B cell (primary cell): ENCODE measurements around the gene CRYBA4. TPM values are rescaled to one million over a fixed set of nuclear protein-coding genes. Genes with fewer than 3 reads are reported as not detected.

Experiments
- ATAC-seq: fragments of 200-7000 bp; cut with Tn5 transposase; one replicate; pipeline ENCODE4 v1.10.0; 2021; ENCODE audit warnings: low read depth, mild to moderate bottlenecking, moderate number of reproducible peaks, moderate library complexity
- CTCF ChIA-PET: fragments of 350-600 bp; sonication (Branson Sonifier 250); formaldehyde crosslinking; loops from one replicate; lab custom pipeline; 2021; ENCODE audit warnings: antibody characterized with exemption, inconsistent platforms; lab: Charles Lee
- POLR2A ChIA-PET: fragments of 350-600 bp; sonication (Branson Sonifier 250); formaldehyde crosslinking; loops from one replicate; lab custom pipeline; 2021; ENCODE audit warnings: antibody characterized with exemption; lab: Charles Lee
- DNase-seq: peaks from one replicate; pipeline ENCODE4 v3.0.0; 2013
- H2AFZ ChIP-seq: 2 replicates; pipeline ENCODE4 v1.6.1; 2012; ENCODE audit warnings: mild to moderate bottlenecking, low read depth, low read length; ENCODE audit not compliant: insufficient read depth, poor library complexity, severe bottlenecking
- H3K27ac ChIP-seq, 2 donors: 1 replicate in 1 of 2; 2 replicates in 1 of 2; pipeline ENCODE4 v1.5.1; 2012 to 2013; ENCODE audit warnings: low read length in 2 of 2, mild to moderate bottlenecking in 2 of 2, moderate library complexity in 1 of 2
- H3K27me3 ChIP-seq, 4 experiments: fragments of 200-600 bp in 1 of 4; sonication (generic) in 1 of 4; replicated peaks in 1 of 4; 1 replicate in 2 of 4; 2 replicates in 2 of 4; pipeline versions ENCODE4 v1.6.1 to v1.7.0; 2013 to 2016; ENCODE audit warnings: low read length in 3 of 4, mild to moderate bottlenecking in 2 of 4, mixed read lengths in 1 of 4, moderate library complexity in 1 of 4; ENCODE audit not compliant: insufficient read depth in 4 of 4, control insufficient read depth in 3 of 4; ENCODE audit errors: control extremely low read depth in 1 of 4
- H3K36me3 ChIP-seq, 2 experiments: replicated peaks in 1 of 2; 1 replicate in 1 of 2; 2 replicates in 1 of 2; pipeline versions ENCODE4 v1.6.1 to v1.7.1; 2013; ENCODE audit warnings: low read length in 1 of 2; ENCODE audit not compliant: insufficient read depth in 2 of 2, control insufficient read depth in 1 of 2; ENCODE audit errors: control extremely low read depth in 1 of 2, extremely low read depth in 1 of 2
- H3K4me1 ChIP-seq, 2 donors: fragments of 200-600 bp in 1 of 2; sonication (generic) in 1 of 2; 1 replicate in 1 of 2; 2 replicates in 1 of 2; pipeline versions ENCODE4 v1.5.1 to v1.6.1; 2013 to 2017; ENCODE audit warnings: low read length in 2 of 2; ENCODE audit not compliant: control insufficient read depth in 2 of 2, insufficient read depth in 2 of 2
- H3K4me2 ChIP-seq: replicated peaks from 2 replicates; pipeline ENCODE3; 2012; ENCODE audit warnings: mild to moderate bottlenecking, low read depth, low read length; ENCODE audit not compliant: poor library complexity, severe bottlenecking
- H3K4me3 ChIP-seq, 5 experiments: fragments of 200-600 bp in 1 of 5; sonication (generic) in 1 of 5; 1 replicate in 3 of 5; 2 replicates in 2 of 5; pipeline versions ENCODE4 v1.5.1 to v1.7.0; 2011 to 2016; ENCODE audit warnings: low read length in 4 of 5, mild to moderate bottlenecking in 4 of 5, low read depth in 2 of 5, control low read depth in 1 of 5, moderate library complexity in 1 of 5; ENCODE audit not compliant: insufficient read depth in 1 of 5; ENCODE audit errors: control extremely low read depth in 1 of 5, extremely low read depth in 1 of 5
- H3K79me2 ChIP-seq: fragments of 200-600 bp; sonication (generic); one replicate; pipeline ENCODE4 v1.6.0; 2016; ENCODE audit warnings: low read length; ENCODE audit not compliant: control insufficient read depth, insufficient read depth
- H3K9ac ChIP-seq: fragments of 200-600 bp; sonication (generic); 2 replicates; pipeline ENCODE4 v1.6.1; 2017; ENCODE audit warnings: mild to moderate bottlenecking, low read length, moderate library complexity
- H3K9me3 ChIP-seq, 3 donors: one replicate each; pipeline versions ENCODE4 v1.6.1 to v1.7.1; 2013; ENCODE audit warnings: low read length in 2 of 3; ENCODE audit not compliant: control insufficient read depth in 2 of 3, insufficient read depth in 1 of 3; ENCODE audit errors: control extremely low read depth in 1 of 3
- H4K20me1 ChIP-seq: 2 replicates; pipeline ENCODE4 v1.6.0; 2012; ENCODE audit warnings: mild to moderate bottlenecking, low read length; ENCODE audit not compliant: insufficient read depth, control insufficient read depth, poor library complexity, severe bottlenecking
- H3K27ac Mint-ChIP-seq: one replicate; pipeline ENCODE4 v1.8.0; 2021; ENCODE audit warnings: mixed read lengths
- H3K27me3 Mint-ChIP-seq: one replicate; pipeline ENCODE4 v1.8.0; 2021; ENCODE audit warnings: mixed read lengths
- H3K4me1 Mint-ChIP-seq: one replicate; pipeline ENCODE4 v1.8.0; 2021; ENCODE audit warnings: mixed read lengths
- H3K4me3 Mint-ChIP-seq: one replicate; pipeline ENCODE4 v1.8.0; 2021; ENCODE audit warnings: mixed read lengths
- H3K9me3 Mint-ChIP-seq: one replicate; pipeline ENCODE4 v1.8.0; 2022; ENCODE audit warnings: mixed read lengths; ENCODE audit not compliant: insufficient read depth
- EZH2 ChIP-seq: IDR thresholded peaks from 2 replicates; pipeline ENCODE4 v1.6.1; 2012; ENCODE audit warnings: borderline replicate concordance, low read depth, mild to moderate bottlenecking, moderate library complexity, low read length; ENCODE audit not compliant: insufficient read depth, poor library complexity, severe bottlenecking
- WGBS: methylation state at CpG from one replicate; pipeline ENCODE4 v1.1.5; 2013; ENCODE audit warnings: missing lambda C conversion rate; ENCODE audit not compliant: insufficient coverage; 5-methylcytosine and 5-hydroxymethylcytosine counted together
- intact Hi-C: fragments of 100-400 bp; cut with micrococcal nuclease; formaldehyde crosslinking; loops from one replicate; pipeline ENCODE4 v1.10.0; 2022
- polyA plus RNA-seq: library from polyadenylated mRNA; depleted of rRNA; stranded (reverse); fragments of >200 nt; gene quantifications from 2 replicates; pipeline ENCODE4 v1.2.3, GENCODE V29; 2012
- total RNA-seq, 2 donors: library from RNA; stranded (reverse); fragments of 120-200 nt in 1 of 2; gene quantifications; 1 replicate in 1 of 2; 2 replicates in 1 of 2; pipeline versions ENCODE4 v1.2.3 to v1.2.4, GENCODE V29; 2013 to 2022
- TF ChIP-seq, protein P1 (sequence below): fragments of 200-600 bp; IDR thresholded peaks from one replicate; pipeline ENCODE4 v1.8.0; 2022; ENCODE audit warnings: antibody characterized with exemption, mild to moderate bottlenecking

The CRYBA4 gene
- total and polyA plus RNA-seq, 2 donors (not counting 1 experiment from before 2014, with no cell fraction given) = not detected

DNA sequence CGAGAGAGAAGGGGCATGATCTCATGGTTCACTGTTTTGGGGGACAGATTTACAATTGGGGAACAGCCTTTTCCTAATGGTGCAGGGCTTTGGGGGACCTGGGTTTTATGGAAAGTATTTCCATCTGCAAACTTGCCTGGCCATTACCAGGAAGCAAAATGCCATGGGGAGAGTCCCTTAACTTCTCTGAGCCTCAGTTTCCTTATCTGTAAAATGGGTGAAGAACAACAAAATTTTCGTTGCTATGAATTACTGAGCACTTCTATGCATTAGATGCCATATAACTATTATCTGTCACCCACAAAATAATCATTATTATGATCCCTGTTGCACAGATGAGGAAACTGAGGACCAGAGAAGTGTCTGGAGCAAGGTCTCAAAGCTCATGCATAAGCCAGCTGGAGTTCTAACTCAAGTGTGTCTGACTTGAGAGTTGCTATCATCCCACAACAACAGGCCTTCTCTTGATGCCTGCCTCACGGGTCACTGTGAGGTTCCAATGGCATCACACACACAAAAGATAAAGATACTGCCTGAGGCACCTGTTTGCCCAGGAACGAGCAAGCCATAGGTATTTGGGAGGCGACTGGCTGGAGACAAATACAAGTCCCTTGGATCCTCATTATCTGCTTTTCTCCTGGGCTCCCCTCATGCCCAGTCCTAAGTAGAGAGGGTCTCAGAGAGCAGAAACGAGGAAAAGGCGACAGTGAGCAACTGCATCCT, 47.6 kb upstream of the CRYBA4 start:
- POLR2A ChIA-PET = no interaction called here
- peaks cover 17 to 29% of the 10 kb centered on the region in 2 donors for H3K4me1 ChIP-seq
- Mint-ChIP-seq H3K9me3 (no peaks in the 10 kb centered on the region), H3K4me3 (no peak overlapping the region), H3K4me1 (peaks cover 56% of the 10 kb centered on the region), H3K27me3 (no peaks in the 10 kb centered on the region), H3K27ac (peak overlapping the region; percentile 70)
- no peaks in the 10 kb centered on the region for H3K36me3 ChIP-seq
- peak overlapping the region; percentile 52 for H2AFZ ChIP-seq
- no peaks in the 10 kb centered on the region for H3K9me3 ChIP-seq
- H3K27me3 ChIP-seq = no peaks in the 10 kb centered on the region
- TF ChIP-seq, protein P1, sequence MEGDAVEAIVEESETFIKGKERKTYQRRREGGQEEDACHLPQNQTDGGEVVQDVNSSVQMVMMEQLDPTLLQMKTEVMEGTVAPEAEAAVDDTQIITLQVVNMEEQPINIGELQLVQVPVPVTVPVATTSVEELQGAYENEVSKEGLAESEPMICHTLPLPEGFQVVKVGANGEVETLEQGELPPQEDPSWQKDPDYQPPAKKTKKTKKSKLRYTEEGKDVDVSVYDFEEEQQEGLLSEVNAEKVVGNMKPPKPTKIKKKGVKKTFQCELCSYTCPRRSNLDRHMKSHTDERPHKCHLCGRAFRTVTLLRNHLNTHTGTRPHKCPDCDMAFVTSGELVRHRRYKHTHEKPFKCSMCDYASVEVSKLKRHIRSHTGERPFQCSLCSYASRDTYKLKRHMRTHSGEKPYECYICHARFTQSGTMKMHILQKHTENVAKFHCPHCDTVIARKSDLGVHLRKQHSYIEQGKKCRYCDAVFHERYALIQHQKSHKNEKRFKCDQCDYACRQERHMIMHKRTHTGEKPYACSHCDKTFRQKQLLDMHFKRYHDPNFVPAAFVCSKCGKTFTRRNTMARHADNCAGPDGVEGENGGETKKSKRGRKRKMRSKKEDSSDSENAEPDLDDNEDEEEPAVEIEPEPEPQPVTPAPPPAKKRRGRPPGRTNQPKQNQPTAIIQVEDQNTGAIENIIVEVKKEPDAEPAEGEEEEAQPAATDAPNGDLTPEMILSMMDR = no peak
- no peak for TF ChIP-seq EZH2
- H3K4me3 ChIP-seq = no peak overlapping the region
- 71% methylated on average over 4 of the region's 7 CpGs for WGBS
- no peak for DNase-seq
- CTCF ChIA-PET = no interaction called here
- H3K4me2 ChIP-seq = peak overlapping the region; percentile 36
- peaks cover 42% of the 10 kb centered on the region for H3K79me2 ChIP-seq
- no peaks in the 10 kb centered on the region for H4K20me1 ChIP-seq
- H3K27ac ChIP-seq = peak overlapping the region in 1 of 2 donors; percentile 67
- intact Hi-C loops = no loop called here
- ATAC-seq = no peak
- no peak overlapping the region for H3K9ac ChIP-seq

DNA sequence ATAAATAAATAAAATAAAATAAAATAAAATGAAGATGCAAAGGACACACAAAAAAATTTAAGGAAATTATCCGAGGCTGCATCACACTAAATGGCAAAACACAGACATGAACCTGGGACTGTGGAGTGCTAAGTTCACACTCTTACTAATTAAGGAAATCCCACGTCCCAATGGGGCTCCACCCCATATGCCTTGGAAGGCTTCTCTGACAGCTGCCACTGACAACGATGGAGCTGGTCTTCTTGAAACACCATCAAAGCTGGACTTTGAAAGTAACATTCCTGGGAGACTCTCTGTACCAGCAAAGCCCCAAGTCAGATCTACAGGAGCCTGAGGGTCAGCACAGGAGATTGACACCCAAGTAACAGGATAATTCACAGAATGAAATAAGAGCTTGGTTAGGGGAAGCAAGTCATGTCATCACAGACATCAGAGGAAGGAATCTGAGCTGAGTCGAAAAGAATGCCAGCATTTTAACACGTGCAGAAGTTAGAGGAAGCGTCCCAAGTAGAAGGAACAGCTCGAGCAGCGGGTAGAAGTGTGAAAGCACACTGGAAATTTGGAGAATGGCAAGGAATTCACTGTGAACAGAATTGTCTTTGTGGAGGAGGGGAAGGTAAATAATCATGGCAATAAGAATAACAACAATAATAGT, 45.6 kb upstream of the CRYBA4 start:
- ChIA-PET CTCF (interaction anchor here (1.3 to 2.5 kb wide), 2 partner anchors 12 to 90 kb away, joined by 3 to 7 read pairs; no protein-coding TSS in a partner anchor), POLR2A (no interaction called here)
- WGBS = 42% methylated on average over 8 of the region's 8 CpGs
- no peak overlapping the region for H3K4me3 Mint-ChIP-seq
- H3K27ac Mint-ChIP-seq = no peak overlapping the region
- Histone ChIP-seq H2AFZ (no peak overlapping the region), H3K36me3 (no peaks in the 10 kb centered on the region), H3K27ac (peak overlapping the region in 1 of 2 donors; percentile 13), H3K79me2 (peaks cover 39% of the 10 kb centered on the region), H3K9ac (no peak overlapping the region), H3K4me1 (peaks cover 33 to 46% of the 10 kb centered on the region in 2 donors), H3K9me3 (no peaks in the 10 kb centered on the region), H3K27me3 (no peaks in the 10 kb centered on the region), H3K4me3 (no peak overlapping the region), H3K4me2 (no peak overlapping the region), H4K20me1 (no peaks in the 10 kb centered on the region)
- H3K4me1 Mint-ChIP-seq = peaks cover 66% of the 10 kb centered on the region
- intact Hi-C loops = loop anchor here (5.0 kb wide), 1 partner anchor 39 kb away; no protein-coding TSS in a partner anchor
- no peaks in the 10 kb centered on the region for H3K9me3 Mint-ChIP-seq
- ATAC-seq (no peak), DNase-seq (no peak)
- no peaks in the 10 kb centered on the region for H3K27me3 Mint-ChIP-seq
- TF ChIP-seq EZH2 = no peak
- TF ChIP-seq, protein P1 = no peak
